GM18858 (cell line): ENCODE data around the gene TMEM108.

Experiments
- ATAC-seq: cut with Tn5 transposase; IDR thresholded peaks from one replicate; pipeline ENCODE4 v1.9.1; 2021; ENCODE audit not compliant: unreplicated experiment

The TMEM108 gene

GRCh38 chr3:133113927-133114597, 75.9 kb downstream of the TMEM108 start:
- no peak for ATAC-seq

DNA sequence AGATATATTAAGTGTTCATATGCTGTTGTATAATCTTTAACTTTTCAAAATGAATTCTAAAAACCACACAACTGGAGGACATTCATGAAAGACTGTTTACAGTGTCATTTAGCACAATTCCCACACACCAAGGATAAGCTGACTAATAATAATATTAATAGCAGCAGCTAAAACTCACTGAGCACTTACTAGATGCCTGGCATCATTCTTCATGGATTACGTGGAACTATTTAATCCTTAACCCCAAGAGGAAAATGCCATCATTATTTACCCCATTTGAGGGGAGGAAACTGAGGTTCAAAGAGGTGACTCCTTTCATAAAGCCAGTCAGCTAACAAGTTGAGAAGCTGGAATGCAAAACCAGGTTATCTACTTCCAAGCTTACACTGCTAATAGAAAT, 77.0 kb downstream of the TMEM108 start:
- ATAC-seq: no peak

GRCh38 chr3:133117342-133117741, 79.2 kb downstream of the TMEM108 start:
- no peak for ATAC-seq

- no peak for ATAC-seq
Observed at GRCh38 chr3:133119176-133119575, 81.0 kb downstream of the TMEM108 start.

DNA sequence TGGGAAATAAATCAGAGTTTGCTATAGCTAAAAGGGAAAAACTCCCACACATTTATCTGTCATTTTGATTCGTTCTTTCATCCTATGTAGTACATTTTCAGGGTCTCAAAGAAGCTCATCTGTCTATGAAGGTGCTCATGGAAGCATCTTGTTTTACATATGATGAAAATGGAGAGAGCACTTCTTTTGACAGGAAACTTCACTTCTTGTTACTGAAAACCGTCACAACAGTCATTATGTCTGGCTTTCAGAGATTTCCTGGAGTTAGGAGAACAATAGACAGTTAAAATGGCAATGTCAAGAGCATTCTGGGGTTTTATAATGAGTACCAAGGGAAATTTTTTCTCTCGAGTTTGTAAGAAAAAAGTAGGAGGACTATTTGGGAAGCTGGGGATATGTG, 83.3 kb downstream of the TMEM108 start:
- no peak for ATAC-seq

- no peak for ATAC-seq
Observed at GRCh38 chr3:133123636-133124035, 85.4 kb downstream of the TMEM108 start.

GRCh38 chr3:133124511-133124910, 86.3 kb downstream of the TMEM108 start:
- ATAC-seq: no peak

GRCh38 chr3:133125171-133125570, 87.0 kb downstream of the TMEM108 start:
- no peak for ATAC-seq

DNA sequence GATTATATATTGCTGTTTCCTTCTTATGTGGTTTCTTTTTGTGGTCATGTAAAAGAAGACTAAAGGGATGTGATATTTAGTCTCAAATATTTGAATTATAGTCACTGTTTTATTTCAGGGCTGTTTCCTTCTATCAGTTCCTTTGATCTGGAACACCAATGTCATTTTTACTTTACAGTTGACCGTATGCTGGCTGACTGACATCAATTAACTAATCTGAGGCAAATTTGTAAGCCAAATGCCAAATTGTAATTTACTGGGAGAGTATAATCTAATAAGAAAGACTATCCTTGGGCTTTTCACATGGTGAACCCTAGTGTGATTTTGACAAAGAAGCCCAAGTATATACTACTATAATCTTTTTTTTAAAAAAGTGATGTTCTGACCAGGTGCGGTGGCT, 87.6 kb downstream of the TMEM108 start:
- ATAC-seq: no peak

GRCh38 chr3:133127381-133127780, 89.2 kb downstream of the TMEM108 start:
- ATAC-seq: no peak

DNA sequence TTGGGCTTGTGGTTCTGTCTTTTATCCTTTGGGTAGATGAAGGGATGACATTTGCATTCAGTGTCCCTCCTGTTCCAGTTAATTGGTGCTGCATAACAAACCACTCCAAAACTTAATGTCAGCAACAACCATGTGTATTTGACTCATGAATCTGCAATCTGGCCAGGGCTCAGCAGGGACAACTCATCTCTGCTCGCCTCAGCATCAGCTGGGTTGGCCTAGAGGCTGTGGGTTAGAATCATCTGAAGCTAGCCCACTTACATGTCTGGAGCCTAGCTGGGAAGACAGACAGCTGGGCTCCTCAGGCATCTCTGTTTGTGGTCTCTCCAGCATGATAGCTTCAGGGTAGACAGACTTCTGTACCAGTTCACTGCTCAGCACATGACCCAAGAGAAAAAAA, 92.0 kb downstream of the TMEM108 start:
- no peak for ATAC-seq

DNA sequence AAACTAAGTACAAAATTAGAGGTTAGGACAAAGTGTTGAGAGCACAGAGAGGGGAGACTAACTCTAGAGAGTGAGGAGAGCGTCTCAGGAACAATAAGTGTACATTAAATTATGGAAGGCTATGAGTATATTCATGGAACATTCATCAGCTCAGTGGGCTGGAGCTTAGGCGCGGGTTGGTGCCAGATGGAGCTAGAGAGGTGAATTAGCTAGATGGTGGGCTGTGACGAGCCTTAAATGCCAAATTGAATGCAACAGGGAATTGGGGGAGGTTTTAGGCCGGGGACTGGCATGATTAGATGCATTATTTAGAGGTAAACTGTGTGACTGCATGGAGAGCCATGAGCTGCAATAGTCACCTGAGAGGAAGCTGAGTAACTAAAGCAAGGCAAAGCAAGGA, 97.1 kb downstream of the TMEM108 start:
- ATAC-seq: no peak

DNA sequence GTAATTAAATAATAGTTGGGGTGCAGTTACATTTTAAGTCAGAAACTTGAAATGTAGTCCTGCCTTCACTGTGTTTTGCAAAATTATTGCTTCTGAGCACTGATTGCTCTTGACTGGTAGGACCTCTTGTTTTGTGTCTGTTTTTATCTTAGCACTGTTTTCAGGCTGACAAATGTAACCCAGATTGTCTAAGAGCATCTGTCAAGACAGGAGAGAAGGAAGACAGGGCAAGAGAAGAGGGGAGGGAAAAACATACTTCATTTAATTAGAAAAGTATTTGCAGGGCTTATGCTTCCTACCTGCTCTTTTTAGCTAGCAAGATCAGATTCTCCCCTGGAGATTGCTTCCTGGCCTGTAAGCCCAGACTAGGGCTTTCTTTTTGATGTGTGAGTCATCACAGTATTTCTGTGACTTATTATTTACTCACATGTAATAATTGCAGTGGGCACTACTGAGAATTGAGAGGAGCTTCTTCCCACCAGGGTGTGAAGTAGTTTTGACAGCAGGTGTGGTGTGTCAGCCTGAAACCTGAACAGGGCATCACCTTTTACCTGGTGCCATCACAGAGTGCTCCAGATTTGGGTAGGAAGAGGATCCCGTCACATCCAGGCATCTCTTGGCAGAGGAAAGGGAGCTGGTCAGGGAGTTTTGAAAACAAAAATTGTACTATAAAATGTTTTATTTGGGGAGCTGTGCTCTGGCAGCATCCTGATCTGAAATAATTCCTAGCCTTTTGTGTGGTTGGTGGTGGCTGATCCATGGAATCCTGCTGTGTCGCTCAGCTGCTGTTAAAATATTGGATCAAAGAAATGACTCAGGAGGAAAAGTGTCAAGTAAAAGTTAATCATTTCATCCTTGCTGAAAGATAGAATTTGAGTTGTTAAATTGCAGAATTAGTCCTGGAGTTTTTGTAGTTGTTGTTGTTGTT, 98.2 kb downstream of the TMEM108 start:
- ATAC-seq: peak; percentile 68

DNA sequence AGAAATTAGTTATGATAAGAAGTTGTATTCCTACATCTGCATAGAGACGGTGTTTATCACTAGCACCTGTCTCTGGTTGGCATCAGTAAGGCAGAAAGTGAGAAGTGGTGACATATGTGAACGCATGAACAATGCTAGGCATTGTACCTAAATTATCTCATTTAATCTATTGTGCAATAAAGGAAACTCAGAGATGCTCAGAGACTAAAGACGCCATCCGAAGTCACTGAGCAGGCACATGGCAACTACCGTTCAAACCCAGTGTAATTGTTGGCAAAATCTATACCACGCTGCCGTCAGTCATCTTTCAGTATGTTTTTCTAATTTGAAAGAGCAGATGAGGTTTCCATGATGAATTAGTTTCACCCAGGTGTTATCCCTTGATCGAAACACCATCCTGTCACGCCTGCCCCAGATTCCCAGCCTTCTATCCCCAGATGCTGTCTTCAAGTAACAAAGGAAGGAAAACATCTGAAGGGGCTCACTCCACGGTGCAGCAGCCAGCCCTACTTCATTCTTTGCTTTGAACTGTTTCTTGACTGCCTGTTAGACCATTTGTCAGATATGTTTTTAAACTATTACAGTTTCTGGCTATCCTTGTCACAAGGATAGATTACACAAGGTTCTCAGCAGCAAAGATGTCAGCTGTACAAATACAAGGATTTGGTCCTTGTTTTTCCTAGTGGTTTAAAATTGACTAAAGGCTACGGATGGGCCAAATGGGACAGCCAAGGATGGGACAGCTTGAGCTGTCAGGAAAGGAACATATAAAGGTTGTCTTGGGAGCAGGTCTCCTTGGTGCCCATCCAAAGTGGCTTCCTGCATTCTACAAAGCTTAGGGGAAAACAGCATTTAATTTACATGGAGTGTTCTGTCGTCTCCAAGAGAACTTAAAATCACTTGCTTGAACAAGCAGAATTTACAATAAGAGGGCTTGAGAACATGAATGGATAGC, 99.1 kb downstream of the TMEM108 start:
- no peak for ATAC-seq

DNA sequence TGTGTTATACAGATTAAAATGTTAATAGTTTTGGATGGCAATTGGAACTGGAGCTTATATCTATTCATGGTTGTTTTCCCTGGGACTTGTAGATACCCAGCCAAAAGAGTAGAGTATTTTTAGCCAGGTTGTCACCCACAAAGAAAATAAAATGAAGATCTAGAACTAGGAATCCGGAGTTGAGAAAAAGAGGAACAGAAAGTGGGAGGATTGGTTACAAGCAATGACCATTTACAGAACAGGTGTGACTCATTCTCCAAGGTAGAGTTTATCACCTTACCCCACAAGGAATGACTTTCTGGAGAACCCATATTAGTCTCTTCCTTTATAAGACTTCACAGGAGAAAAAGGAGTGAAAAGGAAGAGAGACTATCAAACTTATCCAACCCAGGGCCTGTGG, 99.8 kb downstream of the TMEM108 start:
- peak; percentile 83 for ATAC-seq

- no peak for ATAC-seq
Observed at GRCh38 chr3:133152056-133152455, 113.9 kb downstream of the TMEM108 start.

GRCh38 chr3:133152681-133153220, 114.6 kb downstream of the TMEM108 start:
- ATAC-seq: no peak

- no peak for ATAC-seq
Observed at GRCh38 chr3:133153382-133153781, 115.2 kb downstream of the TMEM108 start.

GRCh38 chr3:133157716-133158115, 119.5 kb downstream of the TMEM108 start:
- no peak for ATAC-seq

- ATAC-seq: no peak
Observed at GRCh38 chr3:133158686-133159085, 120.5 kb downstream of the TMEM108 start.
